HEK293T (cell line): ENCODE measurements around the gene CITED2.

ENCODE experiments used
- ARNT ChIP-seq: fragments of 450-650 bp; IDR thresholded peaks from 2 replicates; pipeline ENCODE4 v1.6.1; 2017; ENCODE audit warnings: mild to moderate bottlenecking
- BHLHE40 ChIP-seq: fragments of 450-650 bp; IDR thresholded peaks from 2 replicates; pipeline ENCODE4 v1.6.1; 2016; ENCODE audit warnings: mild to moderate bottlenecking, moderate library complexity, borderline replicate concordance
- ELF4 ChIP-seq: fragments of 450-650 bp; IDR thresholded peaks from 2 replicates; pipeline ENCODE4 v1.6.1; 2017; ENCODE audit warnings: antibody characterized with exemption
- FOXA1 ChIP-seq: fragments of 450-650 bp; IDR thresholded peaks from 2 replicates; pipeline ENCODE4 v1.6.1; 2016; ENCODE audit warnings: mild to moderate bottlenecking
- FOXK2 ChIP-seq: fragments of 450-650 bp; IDR thresholded peaks from 2 replicates; pipeline ENCODE4 v1.6.1; 2016; ENCODE audit warnings: mild to moderate bottlenecking
- FOXM1 ChIP-seq: fragments of 450-650 bp; IDR thresholded peaks from 2 replicates; pipeline ENCODE4 v1.6.1; 2017; ENCODE audit warnings: mild to moderate bottlenecking, borderline replicate concordance
- HDGF ChIP-seq: fragments of 450-650 bp; IDR thresholded peaks from 2 replicates; pipeline ENCODE4 v1.6.1; 2017; ENCODE audit warnings: antibody characterized with exemption, borderline replicate concordance
- NFRKB ChIP-seq: fragments of 450-650 bp; IDR thresholded peaks from 2 replicates; pipeline ENCODE4 v1.6.1; 2016; ENCODE audit warnings: mild to moderate bottlenecking, moderate library complexity
- SP1 ChIP-seq: fragments of 450-650 bp; IDR thresholded peaks from 2 replicates; pipeline ENCODE4 v1.6.1; 2017
- SUZ12 ChIP-seq: fragments of 450-650 bp; IDR thresholded peaks from 2 replicates; pipeline ENCODE4 v1.6.1; 2016; ENCODE audit warnings: mild to moderate bottlenecking
- TARDBP ChIP-seq: fragments of 450-650 bp; IDR thresholded peaks from 2 replicates; pipeline ENCODE4 v1.6.1; 2016
- ZNF384 ChIP-seq: fragments of 450-650 bp; IDR thresholded peaks from 2 replicates; pipeline ENCODE4 v1.6.1; 2016

DNA sequence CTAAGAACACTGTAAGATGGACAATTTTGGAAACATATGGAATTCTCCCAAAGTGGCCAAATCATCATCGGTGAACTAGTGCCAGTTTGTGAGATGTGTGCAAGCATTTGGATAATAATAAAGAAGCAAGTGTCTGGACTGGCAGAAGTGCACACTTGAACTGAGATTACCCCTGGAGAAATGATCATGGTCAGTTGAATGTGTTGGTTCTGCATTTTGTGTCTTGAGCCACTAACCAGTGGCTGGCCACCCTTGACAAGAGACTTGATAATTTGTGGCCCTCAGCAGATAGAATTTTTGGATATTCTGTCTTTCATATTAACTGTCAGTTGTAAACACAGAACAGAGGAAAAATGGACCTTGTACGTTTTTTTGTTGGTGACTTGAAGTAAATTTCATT lies 37.4 kb downstream of the CITED2 start:
- TF ChIP-seq FOXM1 (no peak), SP1 (no peak), BHLHE40 (no peak), FOXA1 (no peak), ARNT (no peak), NFRKB (no peak), SUZ12 (no peak), TARDBP (no peak), ZNF384 (no peak), ELF4 (no peak), FOXK2 (no peak), HDGF (no peak)
